GM12873 (cell line): ENCODE data around the gene XIRP2.

Source experiments
- TF ChIP-seq, protein P1 (sequence below): IDR thresholded peaks from 2 replicates; pipeline ENCODE4 v1.5.1; 2012; ENCODE audit warnings: low read depth, mild to moderate bottlenecking, moderate library complexity, low read length, control low read depth; ENCODE audit not compliant: insufficient read depth; ENCODE audit errors: missing control alignments

The XIRP2 gene

DNA sequence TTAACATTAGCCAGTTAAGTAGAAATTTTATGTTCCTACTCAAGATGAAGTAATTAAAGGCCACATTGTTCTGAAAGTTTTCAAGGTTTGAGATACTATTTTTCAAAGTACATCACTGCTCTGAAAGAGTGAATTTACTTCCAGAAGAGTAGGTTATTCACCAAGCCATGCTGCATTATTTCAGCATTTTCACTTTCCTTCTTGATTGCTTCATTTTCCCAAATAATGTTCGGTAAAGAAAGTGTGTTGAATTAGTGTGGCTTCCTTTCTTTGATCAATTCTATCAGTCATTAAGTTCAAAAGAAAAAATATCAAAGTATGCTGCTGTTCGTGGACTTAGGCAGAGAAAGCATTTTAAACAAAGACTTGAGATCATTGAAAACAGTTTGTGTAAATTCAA is 310.3 kb downstream of the XIRP2 start:
- TF ChIP-seq, protein P1, sequence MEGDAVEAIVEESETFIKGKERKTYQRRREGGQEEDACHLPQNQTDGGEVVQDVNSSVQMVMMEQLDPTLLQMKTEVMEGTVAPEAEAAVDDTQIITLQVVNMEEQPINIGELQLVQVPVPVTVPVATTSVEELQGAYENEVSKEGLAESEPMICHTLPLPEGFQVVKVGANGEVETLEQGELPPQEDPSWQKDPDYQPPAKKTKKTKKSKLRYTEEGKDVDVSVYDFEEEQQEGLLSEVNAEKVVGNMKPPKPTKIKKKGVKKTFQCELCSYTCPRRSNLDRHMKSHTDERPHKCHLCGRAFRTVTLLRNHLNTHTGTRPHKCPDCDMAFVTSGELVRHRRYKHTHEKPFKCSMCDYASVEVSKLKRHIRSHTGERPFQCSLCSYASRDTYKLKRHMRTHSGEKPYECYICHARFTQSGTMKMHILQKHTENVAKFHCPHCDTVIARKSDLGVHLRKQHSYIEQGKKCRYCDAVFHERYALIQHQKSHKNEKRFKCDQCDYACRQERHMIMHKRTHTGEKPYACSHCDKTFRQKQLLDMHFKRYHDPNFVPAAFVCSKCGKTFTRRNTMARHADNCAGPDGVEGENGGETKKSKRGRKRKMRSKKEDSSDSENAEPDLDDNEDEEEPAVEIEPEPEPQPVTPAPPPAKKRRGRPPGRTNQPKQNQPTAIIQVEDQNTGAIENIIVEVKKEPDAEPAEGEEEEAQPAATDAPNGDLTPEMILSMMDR, result no peak

DNA sequence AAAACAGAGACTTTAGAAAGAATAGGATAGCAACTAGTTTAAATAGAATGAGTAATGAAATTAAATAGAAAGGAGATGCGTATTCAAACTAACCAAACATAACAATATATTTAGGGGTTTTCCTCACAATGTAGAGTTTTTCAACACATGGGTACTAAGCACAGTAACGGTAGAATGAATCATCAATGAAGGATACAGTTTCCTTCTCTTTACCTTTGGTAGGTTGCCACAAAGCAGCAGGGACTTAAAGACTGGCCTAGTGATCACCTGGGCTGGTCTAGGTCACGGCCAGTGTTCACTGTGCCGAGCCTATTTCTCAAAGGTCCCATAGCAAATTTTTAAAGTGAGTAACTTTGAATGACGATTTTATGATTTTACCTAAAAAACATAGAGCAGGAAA is 311.7 kb downstream of the XIRP2 start:
- TF ChIP-seq, protein P1, result no peak

DNA sequence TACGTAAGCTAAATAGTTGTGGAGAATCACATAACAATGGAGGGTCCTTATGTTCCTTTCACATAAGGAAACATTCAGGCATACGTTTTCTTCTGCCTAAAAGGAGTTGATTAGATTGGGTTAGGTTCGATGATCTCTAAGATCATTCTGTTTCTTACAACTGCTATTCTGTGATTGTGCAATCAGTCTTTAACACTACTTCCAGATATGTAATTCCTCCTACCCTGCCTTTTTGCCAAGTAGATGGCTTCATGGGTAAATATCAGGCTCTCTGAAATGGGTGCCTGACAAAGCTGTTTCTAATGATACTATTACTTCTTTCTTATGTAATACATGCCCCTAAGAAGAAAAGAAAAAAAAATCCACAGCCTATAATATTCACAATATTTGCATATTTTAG is 321.5 kb downstream of the XIRP2 start:
- TF ChIP-seq, protein P1, result no peak

DNA sequence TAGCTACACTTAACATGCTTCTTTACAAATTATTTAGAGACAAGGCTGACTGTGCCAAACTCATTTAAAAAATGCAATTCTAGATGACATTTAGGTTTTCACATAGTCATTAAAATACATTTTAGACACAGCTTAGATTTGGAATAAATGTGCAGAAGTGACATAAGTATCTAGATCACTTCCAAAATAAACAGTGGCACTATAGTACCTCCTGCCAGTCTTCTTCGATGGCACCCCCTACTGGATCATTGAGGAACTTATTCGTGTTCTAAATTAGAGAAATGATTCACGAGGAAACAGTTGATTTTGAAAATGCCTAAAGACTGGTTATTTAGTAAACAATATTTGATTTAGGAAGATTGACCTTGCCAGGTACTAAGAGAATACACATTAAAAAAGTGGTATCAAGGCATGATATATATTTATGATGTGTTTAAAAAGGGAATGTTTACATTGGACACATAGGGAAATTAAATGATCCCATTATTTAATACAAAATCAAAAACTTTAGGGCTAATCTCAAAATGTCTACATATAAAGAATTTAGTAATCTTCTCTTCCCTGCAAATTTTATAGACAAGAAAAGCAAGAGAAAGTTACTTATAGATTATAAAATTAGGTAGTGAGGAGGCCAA is 323.9 kb downstream of the XIRP2 start:
- TF ChIP-seq, protein P1, result peak; percentile 66

DNA sequence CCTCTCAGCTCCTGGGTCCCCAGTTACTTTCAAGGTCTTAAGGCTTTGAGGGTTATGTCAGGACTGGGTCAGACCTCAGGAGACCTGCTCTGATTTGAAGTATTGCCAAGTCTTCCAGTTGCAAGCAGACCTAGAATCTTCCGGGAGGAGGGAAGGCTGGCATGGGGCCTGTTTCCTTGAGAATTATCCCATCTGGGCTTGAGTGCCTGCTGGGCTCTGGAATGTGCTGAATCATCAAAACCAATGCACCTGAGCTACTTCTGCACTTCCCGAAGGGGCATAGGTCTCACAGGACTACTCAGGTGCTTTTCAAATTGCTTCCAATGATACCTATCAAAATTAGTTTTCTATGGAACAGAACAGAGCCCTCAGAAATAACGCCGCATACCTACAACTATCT is 327.3 kb downstream of the XIRP2 start:
- TF ChIP-seq, protein P1, result no peak

DNA sequence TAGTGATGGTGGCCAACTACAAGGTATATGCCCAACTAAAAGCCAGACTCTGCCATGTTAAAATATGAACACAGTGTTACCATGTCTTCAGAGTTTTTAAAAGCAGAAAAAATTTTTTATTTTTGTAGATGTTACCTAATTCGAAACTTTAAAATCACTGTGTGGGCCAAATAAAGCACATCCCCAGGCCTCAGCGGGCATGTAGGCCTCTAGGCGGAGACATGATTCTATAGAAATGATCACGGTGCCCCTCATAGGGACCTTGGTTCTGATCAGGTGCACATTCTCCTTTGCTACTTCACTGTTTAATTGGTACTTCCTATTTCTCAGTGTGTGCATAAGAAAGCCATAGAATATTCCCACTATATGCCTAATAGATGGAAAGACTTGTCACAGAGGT is 349.2 kb downstream of the XIRP2 start:
- TF ChIP-seq, protein P1, result no peak

DNA sequence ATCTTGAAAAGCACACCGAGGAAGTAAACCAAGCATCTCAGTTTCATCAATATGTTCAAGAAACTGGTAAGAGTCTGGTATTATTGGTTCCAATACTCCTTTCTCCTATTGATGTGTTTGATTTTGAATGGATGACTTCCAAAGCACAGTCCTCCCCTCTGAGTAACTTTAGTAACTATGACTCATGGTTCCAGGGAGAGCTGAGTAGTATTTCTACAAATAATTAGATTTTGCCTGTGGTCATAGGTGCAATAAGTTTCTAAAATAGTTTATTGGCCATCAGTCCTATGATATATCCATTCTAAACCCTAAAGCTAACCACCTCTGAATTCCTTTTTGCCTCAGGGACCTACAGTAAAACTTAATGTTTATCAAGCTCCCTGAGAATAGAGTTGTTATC is 352.4 kb downstream of the XIRP2 start:
- TF ChIP-seq, protein P1, result no peak
